Measurements from ENCODE around the gene KHK.

KHK gene

GRCh38 chr2:27134781-27135477, 48.4 kb downstream of the KHK start:
- no peak for DNase-seq (ENCODE audit: low spot score in 2 of 2)
- H3K4me3 Mint-ChIP-seq: peak overlapping the region; percentile 92
- H3K9me3 Mint-ChIP-seq: no peaks in the 10 kb centered on the region
- no peak for ATAC-seq (replicated peaks; ENCODE audit: extremely low read depth, poor library complexity, severe bottlenecking)
- peaks cover 34% of the 10 kb centered on the region for H3K4me1 Mint-ChIP-seq
- H3K27me3 Mint-ChIP-seq: no peaks in the 10 kb centered on the region
- peak overlapping the region; percentile 99 for H3K27ac Mint-ChIP-seq (ENCODE audit: low read depth)
- peaks cover 30% of the 10 kb centered on the region for H3K36me3 Mint-ChIP-seq (ENCODE audit: insufficient read depth)

- DNase-seq (ENCODE audit: low spot score in 2 of 2): no peak
- no peak for ATAC-seq (replicated peaks; ENCODE audit: extremely low read depth, poor library complexity, severe bottlenecking)
- H3K27ac Mint-ChIP-seq (ENCODE audit: low read depth): no peak overlapping the region
- no peaks in the 10 kb centered on the region for H3K27me3 Mint-ChIP-seq
- H3K4me1 Mint-ChIP-seq: peaks cover 34% of the 10 kb centered on the region
- peaks cover 28% of the 10 kb centered on the region for H3K36me3 Mint-ChIP-seq (ENCODE audit: insufficient read depth)
- H3K4me3 Mint-ChIP-seq: peak overlapping the region; percentile 92
- H3K9me3 Mint-ChIP-seq: no peaks in the 10 kb centered on the region
These were observed 48.9 kb downstream of the KHK start for GRCh38 chr2:27135478-27135955.

- peaks cover 24% of the 10 kb centered on the region for H3K36me3 Mint-ChIP-seq (ENCODE audit: insufficient read depth)
- no peak for DNase-seq (ENCODE audit: low spot score in 2 of 2)
- H3K4me1 Mint-ChIP-seq: peaks cover 28% of the 10 kb centered on the region
- no peaks in the 10 kb centered on the region for H3K9me3 Mint-ChIP-seq
- no peak overlapping the region for H3K27ac Mint-ChIP-seq (ENCODE audit: low read depth)
- no peak for ATAC-seq (replicated peaks; ENCODE audit: extremely low read depth, poor library complexity, severe bottlenecking)
- no peaks in the 10 kb centered on the region for H3K27me3 Mint-ChIP-seq
- H3K4me3 Mint-ChIP-seq: no peak overlapping the region
These were observed 50.2 kb downstream of the KHK start for GRCh38 chr2:27136751-27137150.

GRCh38 chr2:27137322-27137935, 50.9 kb downstream of the KHK start:
- Mint-ChIP-seq H3K4me3 (no peak overlapping the region), H3K9me3 (no peaks in the 10 kb centered on the region), H3K27ac (ENCODE audit: low read depth) (no peak overlapping the region), H3K27me3 (no peaks in the 10 kb centered on the region), H3K4me1 (peaks cover 27% of the 10 kb centered on the region), H3K36me3 (ENCODE audit: insufficient read depth) (peaks cover 22% of the 10 kb centered on the region)
- ATAC-seq (replicated peaks; ENCODE audit: extremely low read depth, poor library complexity, severe bottlenecking) (no peak), DNase-seq (ENCODE audit: low spot score in 2 of 2) (no peak)

- peaks cover 22% of the 10 kb centered on the region for H3K36me3 Mint-ChIP-seq (ENCODE audit: insufficient read depth)
- DNase-seq (ENCODE audit: low spot score in 2 of 2): no peak
- no peak for ATAC-seq (replicated peaks; ENCODE audit: extremely low read depth, poor library complexity, severe bottlenecking)
- H3K27ac Mint-ChIP-seq (ENCODE audit: low read depth): no peak overlapping the region
- peaks cover 20% of the 10 kb centered on the region for H3K4me1 Mint-ChIP-seq
- no peak overlapping the region for H3K4me3 Mint-ChIP-seq
- peaks cover 6% of the 10 kb centered on the region for H3K27me3 Mint-ChIP-seq
- no peaks in the 10 kb centered on the region for H3K9me3 Mint-ChIP-seq
These were observed 51.5 kb downstream of the KHK start for GRCh38 chr2:27138111-27138510.

- H3K4me1 Mint-ChIP-seq: peaks cover 10% of the 10 kb centered on the region
- peaks cover 13% of the 10 kb centered on the region for H3K36me3 Mint-ChIP-seq (ENCODE audit: insufficient read depth)
- DNase-seq (ENCODE audit: low spot score in 2 of 2): no peak
- no peak within 1 kb of the TSS for H3K27ac Mint-ChIP-seq (ENCODE audit: low read depth)
- H3K27me3 Mint-ChIP-seq: peaks cover 17% of the 10 kb centered on the region
- no peak within 1 kb of the TSS for H3K4me3 Mint-ChIP-seq
- no peaks in the 10 kb centered on the region for H3K9me3 Mint-ChIP-seq
- no peak for ATAC-seq (replicated peaks; ENCODE audit: extremely low read depth, poor library complexity, severe bottlenecking)
These were observed 52.7 kb downstream of the KHK start, which contains the start of gene PRR30 for GRCh38 chr2:27139310-27139709. Gene PRR30, minus strand, starts transcription at chr2:27139410. Its CDS starts 1,081 bp downstream, at chr2:27138329.

- no peaks in the 10 kb centered on the region for H3K36me3 Mint-ChIP-seq (ENCODE audit: insufficient read depth)
- H3K27me3 Mint-ChIP-seq: peaks cover 55% of the 10 kb centered on the region
- no peak overlapping the region for H3K27ac Mint-ChIP-seq (ENCODE audit: low read depth)
- no peak overlapping the region for H3K4me3 Mint-ChIP-seq
- H3K4me1 Mint-ChIP-seq: no peaks in the 10 kb centered on the region
- no peaks in the 10 kb centered on the region for H3K9me3 Mint-ChIP-seq
- DNase-seq (ENCODE audit: low spot score in 2 of 2): no peak
- no peak for ATAC-seq (replicated peaks; ENCODE audit: extremely low read depth, poor library complexity, severe bottlenecking)
These were observed 56.7 kb downstream of the KHK start for GRCh38 chr2:27143285-27143684.

- no peak overlapping the region for H3K27ac Mint-ChIP-seq (ENCODE audit: low read depth)
- H3K27me3 Mint-ChIP-seq: peaks cover 66% of the 10 kb centered on the region
- no peaks in the 10 kb centered on the region for H3K9me3 Mint-ChIP-seq
These were observed 59.1 kb downstream of the KHK start for GRCh38 chr2:27145682-27146081.

GRCh38 chr2:27147935-27148334, 61.4 kb downstream of the KHK start:
- Mint-ChIP-seq H3K36me3 (ENCODE audit: insufficient read depth) (no peaks in the 10 kb centered on the region), H3K27ac (ENCODE audit: low read depth) (no peak overlapping the region), H3K4me1 (no peaks in the 10 kb centered on the region), H3K4me3 (no peak overlapping the region), H3K9me3 (no peaks in the 10 kb centered on the region), H3K27me3 (peaks cover 64% of the 10 kb centered on the region)
- no peak for DNase-seq (ENCODE audit: low spot score in 2 of 2)
- no peak for ATAC-seq (replicated peaks; ENCODE audit: extremely low read depth, poor library complexity, severe bottlenecking)

More at GRCh38 chr2:27145682-27146081, 59.1 kb downstream of the KHK start:
- Mint-ChIP-seq H3K4me3 (no peak overlapping the region), H3K4me1 (no peaks in the 10 kb centered on the region), H3K36me3 (ENCODE audit: insufficient read depth) (no peaks in the 10 kb centered on the region)
- no peak for ATAC-seq (replicated peaks; ENCODE audit: extremely low read depth, poor library complexity, severe bottlenecking)
- DNase-seq (ENCODE audit: low spot score in 2 of 2): no peak

GRCh38 chr2:27148801-27149439, 62.3 kb downstream of the KHK start, which contains the start of gene TCF23:
Gene TCF23, plus strand, starts transcription at chr2:27149004. Its CDS starts 130 bp downstream, at chr2:27149134.
- H3K4me3 Mint-ChIP-seq: no peak within 1 kb of the TSS
- peaks cover 55% of the 10 kb centered on the region for H3K27me3 Mint-ChIP-seq
- H3K9me3 Mint-ChIP-seq: no peaks in the 10 kb centered on the region
- DNase-seq (ENCODE audit: low spot score in 2 of 2): no peak
- H3K27ac Mint-ChIP-seq (ENCODE audit: low read depth): no peak within 1 kb of the TSS
- ATAC-seq (replicated peaks; ENCODE audit: extremely low read depth, poor library complexity, severe bottlenecking): no peak
- H3K4me1 Mint-ChIP-seq: no peaks in the 10 kb centered on the region
- no peaks in the 10 kb centered on the region for H3K36me3 Mint-ChIP-seq (ENCODE audit: insufficient read depth)

GRCh38 chr2:27149570-27150405, 63.2 kb downstream of the KHK start:
- Mint-ChIP-seq H3K4me3 (no peak overlapping the region), H3K36me3 (ENCODE audit: insufficient read depth) (no peaks in the 10 kb centered on the region), H3K9me3 (no peaks in the 10 kb centered on the region), H3K27me3 (peaks cover 57% of the 10 kb centered on the region), H3K4me1 (no peaks in the 10 kb centered on the region), H3K27ac (ENCODE audit: low read depth) (no peak overlapping the region)
- DNase-seq (ENCODE audit: low spot score in 2 of 2) (no peak), ATAC-seq (replicated peaks; ENCODE audit: extremely low read depth, poor library complexity, severe bottlenecking) (no peak)

All from central memory CD8-positive, alpha-beta T cell (primary cell).